Hindlimb muscle (tissue), 1 donor: ENCODE results near the gene RPL38. TPM values are rescaled to one million over a fixed set of nuclear protein-coding genes. Genes with fewer than 3 reads are reported as not detected.

Experiments used
- DNase-seq: peaks from one replicate; pipeline ENCODE4 v3.0.0-alpha.2; 2013
- polyA plus RNA-seq: library from polyadenylated mRNA; unstranded; fragments of 120-200 nt; gene quantifications from one replicate; pipeline ENCODE4 v1.2.1, GENCODE V29; 2013; ENCODE audit not compliant: insufficient read length

Gene RPL38
- polyA plus RNA-seq, 1 donor: 1,766 TPM

- no peak for DNase-seq
Measured at GRCh38 chr17:74211141-74211911, 7.8 kb downstream of the RPL38 start.

DNA sequence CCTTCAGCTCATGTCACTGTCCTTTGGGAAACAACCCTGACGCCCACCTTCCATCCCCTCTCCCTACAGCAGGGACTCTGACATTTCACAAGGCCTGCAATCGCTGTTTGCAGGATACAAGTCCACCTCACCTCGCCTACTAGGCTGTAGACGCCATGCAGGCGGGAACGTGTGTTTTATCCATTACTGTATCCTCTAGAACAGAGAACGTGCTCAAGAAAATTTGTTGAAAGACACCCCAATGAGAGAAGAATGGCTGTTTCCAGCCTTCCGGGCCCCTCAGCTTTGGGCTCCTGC lies 8.4 kb downstream of the RPL38 start:
- no peak for DNase-seq

DNA sequence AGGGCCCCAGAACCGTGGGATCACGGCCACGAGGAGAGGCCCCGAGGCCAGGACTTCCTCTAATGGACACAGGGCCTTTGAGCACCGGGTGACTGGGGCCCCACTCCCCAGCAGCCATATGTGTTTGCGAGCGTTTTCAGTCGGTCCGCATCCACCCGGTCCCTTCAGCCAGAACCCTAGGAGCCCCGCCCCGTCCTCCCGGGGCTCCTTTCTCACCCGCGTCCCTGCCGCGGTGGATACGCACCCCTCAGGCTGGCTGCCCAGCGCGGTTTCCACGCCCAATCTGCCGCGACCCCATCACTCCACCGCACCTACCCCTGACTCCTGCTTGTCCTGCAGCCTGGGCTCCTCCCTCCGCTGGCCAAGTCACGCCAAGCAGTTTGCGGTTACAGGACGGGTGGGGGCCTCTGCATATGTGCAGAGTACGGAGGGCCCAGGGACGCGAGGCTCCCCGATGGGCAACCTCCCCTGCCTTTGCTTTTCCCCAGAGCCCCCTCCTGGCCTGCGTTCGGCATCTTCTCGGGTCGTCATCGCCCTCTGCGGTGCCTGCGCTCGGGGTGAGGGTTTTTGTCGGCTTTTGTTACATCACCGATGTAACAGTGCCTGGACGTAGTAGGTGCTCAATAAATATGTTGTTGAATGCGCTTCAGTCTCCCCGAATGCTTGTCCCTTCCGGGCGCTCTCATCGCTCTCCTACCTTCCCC lies 8.9 kb downstream of the RPL38 start:
- no peak for DNase-seq

DNA sequence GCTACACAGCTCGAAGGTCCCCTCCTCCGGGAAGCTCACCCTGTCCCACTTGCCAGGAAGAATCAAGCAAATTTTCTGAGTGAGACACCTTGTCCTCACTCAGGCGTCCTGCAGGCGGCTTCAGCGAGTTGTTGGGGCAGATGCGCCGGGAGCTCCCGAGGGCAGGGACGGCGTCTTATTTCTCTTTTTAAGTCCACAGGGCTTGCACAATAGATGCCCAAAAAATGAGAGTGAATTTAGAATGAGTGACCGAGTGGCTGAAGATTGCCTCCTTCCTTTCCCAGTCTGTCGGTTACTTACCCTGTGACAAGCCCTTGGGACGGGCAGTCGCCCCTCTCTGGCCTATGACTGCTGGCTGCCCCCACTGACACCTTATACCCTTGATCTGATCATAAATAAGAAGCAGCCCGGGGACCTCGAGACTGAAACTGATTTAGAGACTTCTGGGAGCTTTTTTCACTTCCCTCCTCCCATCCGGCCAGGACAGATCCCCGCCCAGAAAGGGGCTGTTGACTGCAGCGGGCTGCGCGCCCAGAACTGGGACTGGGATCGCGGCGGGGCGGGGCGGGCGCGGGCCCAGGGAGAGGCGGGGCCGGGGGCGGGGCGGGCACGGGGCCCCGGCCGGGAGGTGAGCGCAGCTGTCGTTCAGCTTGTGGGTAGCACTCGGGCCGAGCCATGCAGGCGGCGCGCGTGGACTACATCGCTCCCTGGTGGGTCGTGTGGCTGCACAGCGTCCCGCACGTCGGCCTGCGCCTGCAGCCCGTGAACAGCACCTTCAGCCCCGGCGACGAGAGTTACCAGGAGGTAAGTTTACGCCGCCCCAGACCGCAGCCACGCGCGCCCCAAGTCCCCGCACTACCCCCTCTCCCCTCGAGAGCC lies 9.7 kb downstream of the RPL38 start, which contains the start of gene TTYH2:
TTYH2 (plus strand) TSS at position 659 of the 879 bp plus-strand sequence; CDS start at position 676, 17 bp downstream.
- peak; percentile 92 for DNase-seq

DNA sequence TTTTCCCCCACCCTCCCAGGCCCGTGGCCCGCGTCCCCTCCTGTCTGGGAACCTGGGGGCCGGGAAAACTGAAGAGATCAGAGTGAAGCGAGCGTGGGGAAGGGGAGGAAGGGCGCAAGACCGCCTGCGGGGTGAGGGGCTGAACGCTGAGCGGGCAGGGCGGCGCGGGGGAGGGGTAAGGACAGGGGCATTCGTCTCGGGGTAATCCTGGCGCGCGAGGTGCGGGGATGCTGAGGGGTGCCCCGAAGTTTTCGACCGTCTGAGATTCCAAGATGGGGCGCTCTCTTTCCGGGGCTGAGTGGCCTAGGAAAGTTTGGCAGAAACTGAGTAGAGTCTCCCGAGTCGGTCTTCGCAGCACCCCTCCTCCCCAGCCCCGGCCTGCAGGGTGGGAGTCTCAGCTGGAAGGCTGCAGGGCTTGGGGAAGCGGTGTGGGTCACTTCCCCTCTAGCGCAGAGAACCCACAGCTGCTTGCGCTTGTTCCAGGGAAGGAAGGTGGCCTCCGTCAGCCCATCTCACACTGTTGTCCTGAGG lies 10.4 kb downstream of the RPL38 start:
- peak; percentile 55 for DNase-seq

DNA sequence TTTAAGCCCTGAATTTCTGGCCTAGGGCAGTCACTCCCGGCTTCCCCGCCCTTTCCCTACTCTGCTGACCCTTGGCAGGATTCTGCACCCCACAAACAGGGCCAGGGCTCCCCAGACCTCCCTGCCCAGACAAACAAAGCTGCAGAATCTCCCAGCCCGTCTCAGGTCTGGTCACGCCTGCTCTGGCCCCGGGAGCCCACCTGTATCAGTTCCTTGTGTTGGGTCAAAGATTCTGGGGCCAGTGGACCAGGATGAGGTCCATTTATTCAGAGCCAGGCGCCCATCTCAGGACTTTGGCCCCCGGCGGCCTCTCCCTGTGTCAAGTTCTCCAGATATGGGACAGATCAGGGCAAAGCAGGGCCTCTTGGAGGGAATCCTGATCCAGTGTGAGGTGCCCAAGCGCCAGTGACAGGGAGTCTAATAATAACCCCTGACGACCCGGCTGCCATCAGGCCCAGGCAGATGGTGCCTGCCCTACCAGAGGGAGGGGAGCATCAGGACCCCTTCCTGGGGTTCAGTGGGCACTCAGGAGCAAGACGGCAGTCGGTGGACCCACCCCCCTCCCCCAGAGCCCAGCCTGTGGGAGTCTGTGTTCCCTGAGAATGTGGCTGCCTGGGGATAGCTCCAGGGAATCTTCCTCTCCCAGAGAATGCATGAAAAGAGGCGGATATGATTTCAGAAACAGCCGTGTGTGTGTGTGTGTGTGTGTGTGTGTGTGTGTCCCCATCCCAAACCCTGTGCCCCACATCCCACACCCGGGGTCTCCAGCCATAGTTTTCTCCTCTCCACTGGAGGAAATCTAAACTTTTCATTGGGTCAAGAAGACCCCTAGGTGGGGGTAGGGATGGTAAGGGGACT lies 11.2 kb downstream of the RPL38 start:
- no peak for DNase-seq

DNA sequence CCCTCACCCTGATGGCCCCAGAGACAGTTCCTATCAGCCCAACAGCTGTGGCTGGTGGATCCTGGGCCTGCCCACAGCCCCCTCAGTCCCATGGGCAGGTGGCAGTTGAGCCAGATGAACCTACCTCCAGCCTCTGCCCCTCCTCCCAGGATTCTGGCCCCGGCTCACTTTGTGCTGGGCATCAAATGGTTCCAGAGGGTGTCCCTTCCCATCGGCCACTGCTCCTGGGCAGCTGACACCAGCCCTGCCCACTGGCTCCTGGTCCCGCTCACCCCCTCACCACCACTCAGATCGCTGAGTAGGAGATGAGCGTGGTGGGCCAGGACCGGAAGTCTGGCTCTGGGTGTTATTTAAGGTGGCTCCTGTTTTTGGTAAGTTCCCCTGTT lies 11.9 kb downstream of the RPL38 start:
- DNase-seq: no peak

- DNase-seq: no peak
Measured at GRCh38 chr17:74216505-74216904, 13.0 kb downstream of the RPL38 start.

- DNase-seq: no peak
Measured at GRCh38 chr17:74217037-74217730, 13.7 kb downstream of the RPL38 start.

GRCh38 chr17:74217888-74218287 lies 14.4 kb downstream of the RPL38 start:
- no peak for DNase-seq

DNA sequence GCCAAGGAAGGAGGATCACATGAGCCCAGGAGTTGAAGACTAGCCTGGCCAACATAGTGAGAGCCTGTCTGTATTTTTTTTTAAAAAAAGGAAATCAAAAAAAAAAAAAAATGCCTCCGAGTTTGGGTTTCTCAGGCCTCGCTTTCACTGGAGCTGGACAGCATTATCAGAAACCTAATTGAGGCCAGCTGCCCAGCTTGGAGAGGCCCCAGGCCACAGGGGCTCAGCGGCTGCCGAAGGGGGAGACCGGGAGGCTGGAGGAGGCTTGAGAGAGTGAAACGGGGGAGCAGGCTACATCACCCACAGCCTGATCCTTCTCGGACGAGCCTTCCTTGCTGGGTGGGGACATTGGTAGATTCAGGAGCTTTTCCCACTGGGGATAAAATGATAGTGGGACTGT lies 15.0 kb downstream of the RPL38 start:
- DNase-seq: peak; percentile 55

- DNase-seq: no peak
Measured at GRCh38 chr17:74219576-74220133, 16.2 kb downstream of the RPL38 start.

GRCh38 chr17:74220219-74220618 lies 16.7 kb downstream of the RPL38 start:
- no peak for DNase-seq

GRCh38 chr17:74220946-74221818 lies 17.7 kb downstream of the RPL38 start:
- DNase-seq: no peak

DNA sequence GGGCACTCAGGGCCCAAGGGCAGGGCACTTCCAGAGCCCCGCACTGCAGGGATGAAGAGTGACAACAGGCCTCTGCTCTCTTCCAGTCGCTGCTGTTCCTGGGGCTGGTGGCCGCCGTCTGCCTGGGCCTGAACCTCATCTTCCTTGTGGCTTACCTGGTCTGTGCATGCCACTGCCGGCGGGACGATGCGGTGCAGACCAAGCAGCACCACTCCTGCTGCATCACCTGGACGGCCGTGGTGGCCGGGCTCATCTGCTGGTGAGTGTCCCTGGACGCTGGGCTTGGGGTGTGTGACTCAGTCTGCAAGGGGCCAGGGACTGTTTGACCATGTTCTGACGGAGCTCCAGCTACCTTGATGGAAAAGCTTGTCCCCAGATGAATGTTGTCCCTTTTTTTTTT lies 18.9 kb downstream of the RPL38 start:
- DNase-seq: no peak

GRCh38 chr17:74223901-74224300 lies 20.4 kb downstream of the RPL38 start:
- DNase-seq: no peak

DNA sequence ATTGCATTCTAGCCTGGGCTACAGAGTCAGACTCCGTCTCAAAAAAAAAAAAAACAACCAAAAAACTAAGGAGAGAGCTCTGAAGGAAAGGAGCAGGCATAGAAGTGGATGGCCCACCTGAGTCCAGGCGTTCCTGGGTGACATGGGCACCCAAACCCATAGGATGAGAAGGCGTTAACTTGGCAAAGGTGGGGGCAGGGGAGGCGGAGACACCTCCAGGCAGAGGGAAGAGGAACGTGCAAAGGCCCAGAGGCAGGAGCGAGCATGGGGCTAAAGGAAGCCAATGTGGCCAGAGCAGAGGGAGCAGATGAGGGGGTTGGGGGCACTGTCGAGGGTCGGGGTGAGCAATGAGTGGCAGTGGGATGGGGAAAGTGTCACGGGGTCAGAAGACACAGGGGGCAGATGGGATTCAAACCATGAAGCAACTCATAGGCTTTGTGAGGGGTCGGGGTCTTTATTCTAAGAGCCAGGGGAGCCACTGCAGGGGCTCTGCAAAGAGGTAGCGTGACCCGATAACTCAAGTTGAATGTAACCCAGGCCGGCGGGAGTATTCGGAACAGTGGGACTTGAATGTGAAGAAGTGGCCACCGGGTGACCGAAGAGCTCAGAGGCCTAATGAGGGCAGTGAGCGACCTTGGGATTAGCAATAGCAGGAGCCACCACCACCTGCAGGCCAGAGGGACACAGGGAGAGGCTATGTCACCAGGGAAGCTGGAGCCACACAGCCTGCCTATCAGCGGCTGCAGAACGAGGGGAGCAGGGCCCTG lies 21.7 kb downstream of the RPL38 start:
- DNase-seq: no peak

GRCh38 chr17:74226252-74226651 lies 22.8 kb downstream of the RPL38 start:
- no peak for DNase-seq
